Endothelial cell (in vitro differentiated cells): Measurements from ENCODE around the gene HIF1AN. TPM values are rescaled to one million over a fixed set of nuclear protein-coding genes. Genes with fewer than 3 reads are reported as not detected.
"Not testable (repeated sequence)": the region's sequence is repeated elsewhere in the genome, so short reads cannot be mapped to it uniquely, and the experiment has no call there.

Experiments
- DNase-seq: peaks from one replicate; pipeline ENCODE4 v3.0.0; 2021; ENCODE audit warnings: low spot score
- H3K27ac Mint-ChIP-seq: one replicate; pipeline ENCODE4 v1.8.0; 2021; ENCODE audit warnings: mixed read lengths, inconsistent platforms; ENCODE audit not compliant: unreplicated experiment
- H3K27me3 Mint-ChIP-seq: one replicate; pipeline ENCODE4 v1.8.0; 2021; ENCODE audit warnings: mild to moderate bottlenecking, moderate library complexity, mixed read lengths, inconsistent platforms; ENCODE audit not compliant: unreplicated experiment
- H3K36me3 Mint-ChIP-seq: one replicate; pipeline ENCODE4 v1.8.0; 2021; ENCODE audit warnings: mild to moderate bottlenecking, low read depth, mixed read lengths, inconsistent platforms; ENCODE audit not compliant: unreplicated experiment
- H3K4me1 Mint-ChIP-seq: one replicate; pipeline ENCODE4 v1.8.0; 2021; ENCODE audit warnings: mild to moderate bottlenecking, mixed read lengths, inconsistent platforms; ENCODE audit not compliant: unreplicated experiment
- H3K4me3 Mint-ChIP-seq: one replicate; pipeline ENCODE4 v1.8.0; 2021; ENCODE audit warnings: mild to moderate bottlenecking, mixed read lengths, inconsistent platforms; ENCODE audit not compliant: unreplicated experiment
- H3K9me3 Mint-ChIP-seq: one replicate; pipeline ENCODE4 v1.8.0; 2021; ENCODE audit warnings: mixed read lengths, inconsistent platforms; ENCODE audit not compliant: unreplicated experiment
- CTCF ChIP-seq: fragments of 200-600 bp; sonication (generic); IDR thresholded peaks from one replicate; pipeline ENCODE4 v1.5.0; 2021; ENCODE audit warnings: antibody characterized with exemption; ENCODE audit not compliant: unreplicated experiment
- total RNA-seq: library from RNA; stranded (reverse); fragmentation: NEBNext Ultra II Directional; extraction: Animal tissue kit (Norgen Biotek cat#: 25700); gene quantifications from one replicate; pipeline ENCODE4 v1.2.1, GENCODE V29; 2021; ENCODE audit not compliant: unreplicated experiment

Gene HIF1AN
- total RNA-seq, 1 donor from 2014 or later, result 44.4 TPM

GRCh38 chr10:100567826-100568225 is 32.1 kb downstream of the HIF1AN start:
- Mint-ChIP-seq H3K27me3 (peaks cover 12% of the 10 kb centered on the region), H3K9me3 (no peaks in the 10 kb centered on the region), H3K4me1 (no peaks in the 10 kb centered on the region), H3K27ac (no peak overlapping the region), H3K4me3 (no peak overlapping the region), H3K36me3 (no peaks in the 10 kb centered on the region)
- TF ChIP-seq CTCF, result no peak
- DNase-seq, result no peak

DNA sequence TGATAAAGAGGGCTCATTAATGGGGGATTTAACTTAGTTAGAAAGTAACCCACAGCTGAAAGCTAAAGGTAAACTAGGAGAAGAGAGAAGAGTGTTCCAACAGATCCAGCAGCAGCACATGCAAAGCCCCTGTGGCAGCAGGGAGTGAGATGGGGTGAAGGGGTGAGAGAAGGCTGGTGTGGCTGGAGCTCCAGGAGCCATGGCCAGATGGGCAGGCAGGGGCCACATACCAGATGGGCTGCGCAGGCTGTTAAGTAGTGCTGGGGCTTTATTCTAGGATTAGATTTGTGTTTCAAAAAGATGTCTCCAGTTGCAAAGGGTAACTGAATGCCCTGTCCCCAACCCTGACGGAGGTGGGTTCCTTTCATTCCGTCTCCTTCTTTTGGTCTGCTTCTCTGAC is 33.2 kb downstream of the HIF1AN start:
- no peak for TF ChIP-seq CTCF
- Mint-ChIP-seq H3K4me3 (no peak overlapping the region), H3K36me3 (no peaks in the 10 kb centered on the region), H3K27ac (no peak overlapping the region), H3K4me1 (no peaks in the 10 kb centered on the region), H3K27me3 (peaks cover 10% of the 10 kb centered on the region), H3K9me3 (no peaks in the 10 kb centered on the region)
- DNase-seq, result no peak

DNA sequence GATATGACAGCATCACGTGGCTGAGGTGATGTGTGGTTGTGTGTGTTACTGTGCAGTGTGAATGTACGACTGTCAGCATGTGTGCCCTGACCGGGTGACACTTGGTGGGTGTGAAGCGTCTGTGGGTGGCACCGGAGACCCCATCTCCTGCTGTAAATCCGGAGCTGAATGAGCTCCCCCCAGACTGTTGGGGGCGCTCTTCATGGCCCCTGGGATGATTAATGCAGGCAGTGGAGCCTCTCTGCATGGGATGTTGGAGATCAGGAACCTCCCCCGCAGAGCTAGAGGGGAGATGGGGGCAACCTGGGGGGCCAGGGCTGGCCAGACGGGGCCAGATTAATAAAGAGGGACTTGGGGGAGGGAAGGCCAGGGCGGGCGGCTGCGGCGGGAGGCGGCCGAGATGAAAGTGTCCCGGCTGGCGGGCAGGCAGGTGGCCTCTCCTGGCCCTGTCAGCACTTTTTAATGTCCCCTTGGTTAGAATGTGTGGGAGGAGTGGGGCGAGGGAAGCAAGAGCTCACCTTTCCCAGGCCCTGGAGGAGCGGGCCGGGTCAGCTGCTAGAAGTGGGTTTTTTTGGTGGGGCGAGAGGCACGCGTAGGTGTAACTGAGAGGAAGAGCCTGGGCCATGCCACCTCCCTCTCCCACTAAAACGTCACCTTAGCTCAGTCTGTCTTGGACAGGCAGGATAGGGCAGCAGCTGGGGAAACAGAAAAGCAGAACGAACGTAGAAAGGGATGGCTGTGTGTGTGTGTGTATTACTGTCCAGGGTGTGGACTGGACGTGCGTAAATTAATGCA is 34.1 kb downstream of the HIF1AN start:
- TF ChIP-seq CTCF, result peak; percentile 57
- H3K36me3 Mint-ChIP-seq, result no peaks in the 10 kb centered on the region
- H3K27me3 Mint-ChIP-seq, result peaks cover 9% of the 10 kb centered on the region
- no peak overlapping the region for H3K4me3 Mint-ChIP-seq
- H3K27ac Mint-ChIP-seq, result no peak overlapping the region
- DNase-seq, result peak; percentile 62
- no peaks in the 10 kb centered on the region for H3K9me3 Mint-ChIP-seq
- no peaks in the 10 kb centered on the region for H3K4me1 Mint-ChIP-seq

DNA sequence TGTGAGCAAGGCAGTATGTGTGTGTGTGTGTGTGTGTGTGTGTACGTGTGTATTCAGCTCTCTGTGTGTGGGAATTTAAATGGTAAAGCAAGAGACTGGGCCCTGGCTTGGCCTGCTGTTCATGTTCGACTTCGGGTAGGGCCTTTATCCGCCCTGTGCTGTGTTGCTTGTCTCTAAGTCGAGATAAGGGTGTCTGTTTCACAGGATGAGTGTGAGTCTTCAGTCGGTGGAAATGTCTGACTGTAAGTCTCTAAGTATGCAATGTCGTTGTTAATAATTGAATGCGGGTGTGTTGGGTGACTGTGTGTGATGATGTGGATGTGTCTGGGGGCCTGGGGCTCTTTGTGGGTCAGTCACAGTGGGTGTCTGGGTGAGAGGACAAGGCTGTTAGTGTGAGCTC is 34.8 kb downstream of the HIF1AN start:
- TF ChIP-seq CTCF, result no peak
- DNase-seq, result no peak
- H3K4me3 Mint-ChIP-seq, result no peak overlapping the region
- no peak overlapping the region for H3K27ac Mint-ChIP-seq
- H3K4me1 Mint-ChIP-seq, result no peaks in the 10 kb centered on the region
- H3K36me3 Mint-ChIP-seq, result no peaks in the 10 kb centered on the region
- H3K9me3 Mint-ChIP-seq, result no peaks in the 10 kb centered on the region
- H3K27me3 Mint-ChIP-seq, result peaks cover 5% of the 10 kb centered on the region

DNA sequence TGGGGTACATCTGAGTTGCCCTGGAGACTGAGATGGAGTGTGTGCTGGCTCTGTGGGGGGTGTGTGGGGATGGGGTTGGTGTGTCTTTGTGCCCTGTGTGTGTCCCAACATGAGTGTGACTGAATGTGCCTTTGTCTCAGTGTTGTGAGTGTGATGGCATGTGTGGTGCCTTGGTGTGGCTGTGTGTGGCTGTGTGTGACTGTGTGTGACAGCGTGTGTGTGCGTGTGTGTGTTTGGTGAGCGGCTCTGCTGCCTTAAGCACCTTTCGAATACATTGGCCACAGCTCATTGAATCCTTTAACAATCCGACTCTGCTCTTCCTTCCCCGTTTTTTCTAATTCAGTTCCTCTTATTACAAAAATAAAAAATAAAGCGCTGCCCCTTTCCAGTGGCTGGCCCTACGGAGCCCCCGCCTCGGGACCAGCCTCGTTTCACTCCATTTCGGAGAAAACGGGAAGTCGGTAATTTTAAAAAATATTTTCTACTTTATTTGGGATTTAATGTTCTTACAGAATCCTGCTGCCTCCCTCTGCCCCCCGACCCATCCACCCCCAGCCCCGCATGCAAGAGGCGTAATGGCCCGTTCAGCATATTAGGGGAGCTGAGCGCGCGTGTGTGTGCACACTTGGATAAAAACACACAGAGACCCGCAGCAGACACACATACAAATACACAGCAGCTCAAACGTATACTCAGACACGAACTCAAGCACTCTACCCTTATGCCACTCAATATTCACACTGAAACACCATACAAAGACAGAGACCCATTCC is 35.5 kb downstream of the HIF1AN start:
- Mint-ChIP-seq H3K4me3 (no peak overlapping the region), H3K27me3 (peaks cover 5% of the 10 kb centered on the region), H3K27ac (no peak overlapping the region), H3K36me3 (no peaks in the 10 kb centered on the region), H3K9me3 (no peaks in the 10 kb centered on the region), H3K4me1 (no peaks in the 10 kb centered on the region)
- DNase-seq, result no peak
- TF ChIP-seq CTCF, result no peak

- not testable (repeated sequence) for H3K4me3 Mint-ChIP-seq, H3K36me3 Mint-ChIP-seq, H3K9me3 Mint-ChIP-seq, H3K27me3 Mint-ChIP-seq, DNase-seq, H3K27ac Mint-ChIP-seq, H3K4me1 Mint-ChIP-seq
Observed at GRCh38 chr10:100575146-100575545, 39.4 kb downstream of the HIF1AN start.
